IMR-90 (cell line): Measurements from ENCODE around the gene AK3. TPM values are rescaled to one million over a fixed set of nuclear protein-coding genes. Genes with fewer than 3 reads are reported as not detected.
A peak's percentile ranks its signal among the peaks of the same experiment; 100 is the strongest.

Experiments
- ATAC-seq: fragments of 200-7000 bp; cut with Tn5 transposase; 2 replicates; pipeline ENCODE4 v1.9.1; 2020; ENCODE audit warnings: low read depth, mild to moderate bottlenecking, moderate library complexity
- BruUV-seq: library from RNA; stranded (reverse); fragments of 400-500 nt; replicated peaks from 2 replicates; lab custom pipeline; 2021; lab: Mats Ljungman, UMichigan
- CTCF ChIA-PET: fragments of 300-600 bp; formaldehyde crosslinking; extraction: SDS; loops from one replicate; lab custom pipeline; 2021; ENCODE audit warnings: antibody characterized with exemption; lab: Yijun Ruan, JAX
- POLR2A ChIA-PET: fragments of 300-600 bp; sonication (Branson Sonifier 250); formaldehyde crosslinking; loops from one replicate; lab custom pipeline; 2022; ENCODE audit warnings: antibody characterized with exemption; ENCODE audit not compliant: unreplicated experiment; lab: Charles Lee
- DNase-seq: peaks from one replicate; pipeline ENCODE4 v3.0.0; 2013
- H2AFZ ChIP-seq: replicated peaks from 2 replicates; pipeline ENCODE3; 2013; ENCODE audit warnings: low read length, mild to moderate bottlenecking; ENCODE audit not compliant: poor library complexity
- H2AK5ac ChIP-seq: 2 replicates; pipeline ENCODE4 v1.6.1; 2013; ENCODE audit warnings: low read depth, low read length, inconsistent platforms
- H2AK9ac ChIP-seq: replicated peaks from 2 replicates; pipeline ENCODE3; 2013; ENCODE audit warnings: mild to moderate bottlenecking, low read depth, low read length, moderate library complexity; ENCODE audit not compliant: poor library complexity
- H2BK120ac ChIP-seq: 2 replicates; pipeline ENCODE4 v1.6.1; 2013; ENCODE audit warnings: low read depth, low read length, inconsistent platforms
- H2BK15ac ChIP-seq: 3 replicates; pipeline ENCODE4 v1.6.1; 2013; ENCODE audit warnings: low read depth, low read length, inconsistent platforms
- H2BK20ac ChIP-seq: 2 replicates; pipeline ENCODE4 v1.6.1; 2013; ENCODE audit warnings: low read depth, mild to moderate bottlenecking, inconsistent platforms, low read length, moderate library complexity
- H2BK5ac ChIP-seq: 2 replicates; pipeline ENCODE4 v1.6.1; 2013; ENCODE audit warnings: mild to moderate bottlenecking, low read depth, low read length, inconsistent platforms; ENCODE audit not compliant: poor library complexity, severe bottlenecking
- H3K14ac ChIP-seq: replicated peaks from 2 replicates; pipeline ENCODE4 v1.6.1; 2013; ENCODE audit warnings: low read depth, low read length, inconsistent platforms
- H3K18ac ChIP-seq: 2 replicates; pipeline ENCODE4 v1.6.1; 2013; ENCODE audit warnings: low read depth, low read length, control low read depth
- H3K23ac ChIP-seq: 2 replicates; pipeline ENCODE4 v1.6.1; 2013; ENCODE audit warnings: low read depth, low read length, inconsistent platforms
- H3K27ac ChIP-seq: 2 replicates; pipeline ENCODE4 v1.5.1; 2013; ENCODE audit warnings: mild to moderate bottlenecking, control low read depth, low read length; ENCODE audit not compliant: insufficient read depth
- H3K27me3 ChIP-seq: 2 replicates; pipeline ENCODE4 v1.6.1; 2013; ENCODE audit warnings: low read length; ENCODE audit not compliant: control insufficient read depth, insufficient read depth
- H3K36me3 ChIP-seq: 2 replicates; pipeline ENCODE4 v1.6.1; 2013; ENCODE audit warnings: low read length, mixed read lengths; ENCODE audit not compliant: control insufficient read depth, insufficient read depth
- H3K4ac ChIP-seq: 2 replicates; pipeline ENCODE4 v1.6.1; 2013; ENCODE audit warnings: low read depth, low read length, inconsistent platforms
- H3K4me1 ChIP-seq: 2 replicates; pipeline ENCODE4 v1.6.1; 2013; ENCODE audit warnings: low read length, mixed read lengths; ENCODE audit not compliant: control insufficient read depth, insufficient read depth
- H3K4me2 ChIP-seq: 2 replicates; pipeline ENCODE4 v1.6.1; 2013; ENCODE audit warnings: low read depth, mild to moderate bottlenecking, control low read depth, low read length, moderate library complexity
- H3K4me3 ChIP-seq: 2 replicates; pipeline ENCODE4 v1.5.1; 2013; ENCODE audit warnings: low read depth, mild to moderate bottlenecking, control low read depth, low read length, moderate library complexity; ENCODE audit not compliant: insufficient read depth
- H3K56ac ChIP-seq: 2 replicates; pipeline ENCODE4 v1.6.1; 2013; ENCODE audit warnings: low read length, inconsistent platforms; ENCODE audit not compliant: insufficient read depth; ENCODE audit errors: extremely low read depth
- H3K79me1 ChIP-seq, 2 experiments: 2 replicates each; pipeline ENCODE4 v1.6.1; 2013; ENCODE audit warnings: low read length in 2 of 2, inconsistent platforms in 1 of 2, low read depth in 1 of 2
- H3K9ac ChIP-seq: 2 replicates; pipeline ENCODE4 v1.6.1; 2013; ENCODE audit warnings: low read depth, low read length, control low read depth
- H3K9me1 ChIP-seq: 2 replicates; pipeline ENCODE4 v1.6.1; 2013; ENCODE audit warnings: low read length, inconsistent platforms; ENCODE audit not compliant: insufficient read depth
- H3K9me3 ChIP-seq: 2 replicates; pipeline ENCODE4 v1.6.1; 2013; ENCODE audit warnings: low read length; ENCODE audit not compliant: control insufficient read depth, insufficient read depth
- H4K20me1 ChIP-seq: 2 replicates; pipeline ENCODE4 v1.6.1; 2013; ENCODE audit warnings: low read length, inconsistent platforms; ENCODE audit not compliant: insufficient read depth
- H4K5ac ChIP-seq: 2 replicates; pipeline ENCODE4 v1.6.1; 2013; ENCODE audit warnings: mild to moderate bottlenecking, low read depth, low read length, control low read depth
- H4K8ac ChIP-seq, 2 experiments: 2 replicates each; pipeline ENCODE4 v1.6.1; 2013; ENCODE audit warnings: low read depth in 2 of 2, low read length in 2 of 2, control low read depth in 1 of 2, inconsistent platforms in 1 of 2
- H4K91ac ChIP-seq: 2 replicates; pipeline ENCODE4 v1.6.1; 2013; ENCODE audit warnings: low read depth, low read length, inconsistent platforms; ENCODE audit not compliant: insufficient read depth
- CEBPB ChIP-seq: IDR thresholded peaks from 2 replicates; pipeline ENCODE4 v1.6.1; 2012; ENCODE audit warnings: low read depth, low read length, improper control_type of control experiment
- FOS ChIP-seq: fragments of 150-350 bp; IDR thresholded peaks from 2 replicates; pipeline ENCODE4 v1.6.1; 2016; ENCODE audit warnings: low read depth, low read length
- MAFK ChIP-seq: IDR thresholded peaks from 2 replicates; pipeline ENCODE4 v1.6.1; 2012; ENCODE audit warnings: low read depth, low read length, improper control_type of control experiment
- MAZ ChIP-seq: IDR thresholded peaks from 2 replicates; pipeline ENCODE4 v1.6.1; 2012; ENCODE audit warnings: low read depth, mild to moderate bottlenecking, low read length, improper control_type of control experiment, moderate library complexity, borderline replicate concordance
- MXI1 ChIP-seq: IDR thresholded peaks from 2 replicates; pipeline ENCODE4 v1.6.1; 2012; ENCODE audit warnings: low read depth, mild to moderate bottlenecking, low read length, moderate library complexity, borderline replicate concordance
- NFE2L2 ChIP-seq: fragments of 150-350 bp; IDR thresholded peaks from 2 replicates; pipeline ENCODE4 v1.6.1; 2016; ENCODE audit warnings: low read depth, mild to moderate bottlenecking, low read length
- RAD21 ChIP-seq: IDR thresholded peaks from 2 replicates; pipeline ENCODE4 v1.6.1; 2012; ENCODE audit warnings: low read length, improper control_type of control experiment
- RCOR1 ChIP-seq: IDR thresholded peaks from 2 replicates; pipeline ENCODE4 v1.6.1; 2012; ENCODE audit warnings: mild to moderate bottlenecking, low read length, improper control_type of control experiment; ENCODE audit not compliant: insufficient replicate concordance
- SMC3 ChIP-seq: fragments of 150-350 bp; IDR thresholded peaks from 2 replicates; pipeline ENCODE4 v1.6.1; 2016; ENCODE audit warnings: low read depth, mild to moderate bottlenecking, antibody characterized with exemption, low read length, moderate library complexity
- WGBS, 2 experiments: methylation state at CpG; one replicate each; pipeline versions ENCODE4 v1.1.5 to v1.1.7; 2013; ENCODE audit warnings: missing lambda C conversion rate in 2 of 2; ENCODE audit not compliant: insufficient read length in 1 of 2; ENCODE audit errors: extremely low coverage in 2 of 2; 5-methylcytosine and 5-hydroxymethylcytosine counted together
- dilution Hi-C: fragments of 300-500 bp; cut with HindIII; formaldehyde crosslinking; loops from one replicate; pipeline ENCODE4 v1.14.3; 2018; ENCODE audit warnings: low sequenced_read_pairs; ENCODE audit not compliant: unreplicated experiment
- in situ Hi-C: fragments of 300-500 bp; cut with MboI; formaldehyde crosslinking; loops from 3 replicates; pipeline ENCODE4 v1.14.3; 2019; ENCODE audit warnings: low sequenced_read_pairs, inconsistent platforms, mixed read lengths
- intact Hi-C: fragments of 100-400 bp; cut with micrococcal nuclease; formaldehyde crosslinking; loops from 2 replicates; pipeline ENCODE4 v1.10.0; 2022
- polyA plus RNA-seq, 3 experiments: library from polyadenylated mRNA; depleted of rRNA; stranded (reverse); fragments of >200 nt; gene quantifications; 2 replicates each; pipeline ENCODE4 v1.2.3, GENCODE V29; 2012; ENCODE audit warnings: low replicate concordance in 1 of 3
- total RNA-seq: library from RNA; depleted of rRNA; stranded (reverse); fragments of >200 nt; gene quantifications from 2 replicates; pipeline ENCODE4 v1.2.3, GENCODE V29; 2012
- TF ChIP-seq, protein P1 (sequence below): fragments of 150-350 bp; IDR thresholded peaks from 2 replicates; pipeline ENCODE4 v1.6.1; 2016; ENCODE audit warnings: low read depth, mild to moderate bottlenecking, low read length, moderate library complexity, borderline replicate concordance
- TF ChIP-seq, protein P2 (sequence below): conservative IDR thresholded peaks from 2 replicates; pipeline ENCODE4 v1.5.1; 2012; ENCODE audit warnings: mild to moderate bottlenecking, low read depth, low read length, improper control_type of control experiment

AK3 gene
- total and polyA plus RNA-seq, 2 of the 4 experiments (the other 2 are of a cell fraction): 24.7 to 26.2 TPM

DNA sequence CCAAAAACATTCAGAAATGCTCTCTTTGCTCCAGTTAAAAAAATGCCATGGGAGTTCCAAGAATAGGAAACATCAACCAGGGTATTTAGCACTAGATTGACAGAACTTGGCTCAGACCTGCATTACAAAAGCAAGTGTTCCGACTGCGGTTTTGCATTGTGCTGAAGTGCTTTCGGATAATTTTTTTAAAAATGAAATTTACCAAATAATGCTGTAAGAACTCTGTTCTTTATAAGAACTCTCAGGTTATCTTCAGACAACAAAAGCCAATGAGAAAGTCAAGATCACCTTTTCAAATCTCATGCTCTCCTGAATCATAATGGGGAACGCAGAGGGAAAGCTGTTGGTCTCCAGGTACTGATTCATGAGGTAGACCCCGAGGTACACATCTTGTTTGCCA is 79.4 kb downstream of the AK3 start:
- Histone ChIP-seq H3K9ac (peak overlapping the region; percentile 73), H2AK5ac (no peak overlapping the region), H3K79me1 (peaks cover 9 to 14% of the 10 kb centered on the region in 2 experiments; a peak in 3 of 4 replicates), H4K91ac (peak overlapping the region; percentile 39; the same call in 1 of the 2 replicates), H3K4ac (peak overlapping the region; percentile 85), H3K36me3 (no peaks in the 10 kb centered on the region), H3K4me1 (peaks cover 9% of the 10 kb centered on the region), H3K9me1 (peaks cover 8% of the 10 kb centered on the region), H2BK120ac (peak overlapping the region; percentile 59), H4K8ac (peak overlapping the region in 1 of 2 experiments; percentile 78; a peak in 3 of 4 replicates), H2BK20ac (peak overlapping the region; percentile 50; the same call in 1 of the 2 replicates), H3K4me2 (peak overlapping the region; percentile 93), H2BK15ac (peak overlapping the region; percentile 43; the same call in 1 of the 3 replicates), H3K23ac (peak overlapping the region; percentile 41; the same call in 1 of the 2 replicates), H2AK9ac (no peak overlapping the region), H4K20me1 (no peaks in the 10 kb centered on the region), H3K27ac (no peak overlapping the region), H2AFZ (peak overlapping the region; percentile 96), H3K4me3 (peak overlapping the region; percentile 91), H3K9me3 (no peaks in the 10 kb centered on the region), H3K56ac (no peak overlapping the region), H3K18ac (peak overlapping the region; percentile 80; the same call in 1 of the 2 replicates), H3K27me3 (no peaks in the 10 kb centered on the region), H4K5ac (peak overlapping the region; percentile 86), H3K14ac (peak overlapping the region; percentile 77; the same call in 1 of the 2 replicates), H2BK5ac (no peak overlapping the region)
- BruUV-seq: no TSS peak
- ChIA-PET CTCF (interaction anchor here (0.5 to 1.2 kb wide), 3 partner anchors 14 to 1266 kb away, joined by 3 to 5 read pairs (median 3); no protein-coding TSS in a partner anchor), POLR2A (no interaction called here)
- ATAC-seq (no peak), DNase-seq (peak; percentile 5)
- in situ Hi-C loops: no loop called here
- dilution Hi-C loops: no loop called here
- no peak for TF ChIP-seq RAD21
- no peak for TF ChIP-seq CEBPB
- no peak for TF ChIP-seq MAFK
- TF ChIP-seq SMC3: no peak
- TF ChIP-seq, protein P1, sequence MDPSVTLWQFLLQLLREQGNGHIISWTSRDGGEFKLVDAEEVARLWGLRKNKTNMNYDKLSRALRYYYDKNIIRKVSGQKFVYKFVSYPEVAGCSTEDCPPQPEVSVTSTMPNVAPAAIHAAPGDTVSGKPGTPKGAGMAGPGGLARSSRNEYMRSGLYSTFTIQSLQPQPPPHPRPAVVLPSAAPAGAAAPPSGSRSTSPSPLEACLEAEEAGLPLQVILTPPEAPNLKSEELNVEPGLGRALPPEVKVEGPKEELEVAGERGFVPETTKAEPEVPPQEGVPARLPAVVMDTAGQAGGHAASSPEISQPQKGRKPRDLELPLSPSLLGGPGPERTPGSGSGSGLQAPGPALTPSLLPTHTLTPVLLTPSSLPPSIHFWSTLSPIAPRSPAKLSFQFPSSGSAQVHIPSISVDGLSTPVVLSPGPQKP: no peak
- TF ChIP-seq FOS: no peak
- TF ChIP-seq, protein P2, sequence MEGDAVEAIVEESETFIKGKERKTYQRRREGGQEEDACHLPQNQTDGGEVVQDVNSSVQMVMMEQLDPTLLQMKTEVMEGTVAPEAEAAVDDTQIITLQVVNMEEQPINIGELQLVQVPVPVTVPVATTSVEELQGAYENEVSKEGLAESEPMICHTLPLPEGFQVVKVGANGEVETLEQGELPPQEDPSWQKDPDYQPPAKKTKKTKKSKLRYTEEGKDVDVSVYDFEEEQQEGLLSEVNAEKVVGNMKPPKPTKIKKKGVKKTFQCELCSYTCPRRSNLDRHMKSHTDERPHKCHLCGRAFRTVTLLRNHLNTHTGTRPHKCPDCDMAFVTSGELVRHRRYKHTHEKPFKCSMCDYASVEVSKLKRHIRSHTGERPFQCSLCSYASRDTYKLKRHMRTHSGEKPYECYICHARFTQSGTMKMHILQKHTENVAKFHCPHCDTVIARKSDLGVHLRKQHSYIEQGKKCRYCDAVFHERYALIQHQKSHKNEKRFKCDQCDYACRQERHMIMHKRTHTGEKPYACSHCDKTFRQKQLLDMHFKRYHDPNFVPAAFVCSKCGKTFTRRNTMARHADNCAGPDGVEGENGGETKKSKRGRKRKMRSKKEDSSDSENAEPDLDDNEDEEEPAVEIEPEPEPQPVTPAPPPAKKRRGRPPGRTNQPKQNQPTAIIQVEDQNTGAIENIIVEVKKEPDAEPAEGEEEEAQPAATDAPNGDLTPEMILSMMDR: no peak
- no peak for TF ChIP-seq NFE2L2
- TF ChIP-seq MXI1: no peak
- no peak for TF ChIP-seq MAZ
- no peak for TF ChIP-seq RCOR1
- no CpG with 5 or more reads among the region's 5 CpGs for WGBS, 2 experiments
- intact Hi-C loops: loop anchor here (10.0 kb wide), 1 partner anchor 347 kb away; no protein-coding TSS in a partner anchor
